Activated T-cell treated with anti-CD3 and anti-CD28 coated beads for 24 hours (primary cell): ENCODE measurements around the gene SERINC3.
A peak's percentile ranks its signal among the peaks of the same experiment; 100 is the strongest.
"Not testable (repeated sequence)": the region's sequence is repeated elsewhere in the genome, so short reads cannot be mapped to it uniquely, and the experiment has no call there.

Source experiments
- DNase-seq: peaks from one replicate; pipeline ENCODE4 v3.0.0-alpha.2; 2020; ENCODE audit warnings: low read depth

The SERINC3 gene

GRCh38 chr20:44521484-44522481, at the start of gene SERINC3:
Gene SERINC3 (minus strand): TSS chr20:44522070. CDS start chr20:44521951, 119 bp downstream.
- peak; percentile 94 for DNase-seq

GRCh38 chr20:44571362-44571988, 49.6 kb upstream of the SERINC3 start:
- no peak for DNase-seq

GRCh38 chr20:44570367-44570766, 48.5 kb upstream of the SERINC3 start:
- no peak for DNase-seq

GRCh38 chr20:44566811-44567210, 44.9 kb upstream of the SERINC3 start:
- DNase-seq, result no peak

- no peak for DNase-seq
These were observed 44.1 kb upstream of the SERINC3 start for GRCh38 chr20:44566018-44566417.

- no peak for DNase-seq
These were observed 40.0 kb upstream of the SERINC3 start for GRCh38 chr20:44561876-44562275.

- not testable (repeated sequence) for DNase-seq
These were observed 38.9 kb upstream of the SERINC3 start for GRCh38 chr20:44560818-44561217.

- DNase-seq, result no peak
These were observed 38.4 kb upstream of the SERINC3 start for GRCh38 chr20:44560229-44560628.

- no peak for DNase-seq
These were observed 37.4 kb upstream of the SERINC3 start for GRCh38 chr20:44559302-44559701.

- DNase-seq, result no peak
These were observed 31.4 kb upstream of the SERINC3 start for GRCh38 chr20:44552950-44553908.

- DNase-seq, result no peak
These were observed 30.7 kb upstream of the SERINC3 start for GRCh38 chr20:44552568-44552949.

GRCh38 chr20:44552050-44552449, 30.2 kb upstream of the SERINC3 start:
- DNase-seq, result no peak

GRCh38 chr20:44549123-44549522, 27.3 kb upstream of the SERINC3 start:
- no peak for DNase-seq

- DNase-seq, result no peak
These were observed 25.5 kb upstream of the SERINC3 start for GRCh38 chr20:44547419-44547818.

- no peak for DNase-seq
These were observed 22.4 kb upstream of the SERINC3 start for GRCh38 chr20:44544263-44544662.

- DNase-seq, result no peak
These were observed 21.5 kb upstream of the SERINC3 start for GRCh38 chr20:44543358-44543757.

GRCh38 chr20:44542890-44543289, 21.0 kb upstream of the SERINC3 start:
- DNase-seq, result no peak

- DNase-seq, result no peak
These were observed 20.1 kb upstream of the SERINC3 start for GRCh38 chr20:44541992-44542391.

GRCh38 chr20:44540834-44541233, 19.0 kb upstream of the SERINC3 start:
- DNase-seq, result no peak

- no peak for DNase-seq
These were observed 16.1 kb upstream of the SERINC3 start for GRCh38 chr20:44537993-44538392.

- no peak for DNase-seq
These were observed 14.3 kb upstream of the SERINC3 start for GRCh38 chr20:44536175-44536574.

GRCh38 chr20:44533928-44534327, 12.1 kb upstream of the SERINC3 start:
- DNase-seq, result no peak
